D721Med (cell line): ENCODE data around the gene TSPAN9.

Experiments
- DNase-seq: peaks from one replicate; pipeline ENCODE4 v3.0.0; 2011; ENCODE audit warnings: low spot score; ENCODE audit not compliant: insufficient read length
- FAIRE-seq: peaks from 2 replicates; lab custom pipeline; 2011; peaks lifted over from hg19 to GRCh38; lab: Jason Lieb, UNC
- TF ChIP-seq, protein P1 (sequence below): IDR thresholded peaks from 2 replicates; pipeline ENCODE4 v1.5.1; 2012; ENCODE audit warnings: mild to moderate bottlenecking, control low read depth; ENCODE audit not compliant: insufficient read depth; ENCODE audit errors: missing control alignments

Gene TSPAN9

DNA sequence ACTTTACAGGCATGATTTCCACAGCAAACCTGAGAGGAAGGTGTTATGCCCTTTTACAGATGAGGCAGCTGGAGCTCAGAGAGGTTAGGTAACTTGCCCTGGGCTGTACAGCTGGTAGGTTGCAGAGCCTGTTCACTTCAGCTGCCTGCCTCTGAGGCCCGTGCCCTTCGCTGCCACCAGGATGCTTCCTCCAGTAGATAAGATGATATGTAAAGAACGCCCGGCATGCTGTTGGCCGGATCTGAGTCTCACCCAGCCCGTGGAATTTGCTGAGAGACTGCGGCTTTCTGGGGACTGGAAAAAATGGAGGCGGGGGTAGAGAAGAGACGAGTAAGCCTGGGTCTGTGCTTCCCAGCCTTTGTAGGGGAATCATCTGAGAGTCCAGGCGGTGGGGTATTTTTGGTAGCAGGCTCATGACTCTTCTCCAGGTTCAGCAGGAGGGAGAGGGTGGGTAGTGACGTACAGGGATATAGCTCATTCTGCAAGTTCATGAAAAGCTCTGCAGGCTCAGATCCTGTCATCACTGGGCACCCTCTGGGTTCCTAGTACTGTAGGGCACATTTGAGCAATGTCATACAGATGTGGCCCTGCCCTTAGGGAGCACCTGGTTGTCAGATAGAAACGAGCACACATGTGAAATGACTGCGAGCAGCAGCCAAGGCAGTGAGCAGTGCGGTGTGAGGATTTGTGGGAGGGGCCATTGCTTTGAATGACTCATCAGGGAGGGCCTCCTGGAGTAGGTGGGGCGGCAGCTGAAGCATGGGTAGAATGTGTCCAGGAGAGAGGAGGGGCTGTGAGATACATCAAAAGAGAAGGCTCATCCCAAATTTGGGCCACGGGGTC is 159.4 kb downstream of the TSPAN9 start:
- TF ChIP-seq, protein P1, sequence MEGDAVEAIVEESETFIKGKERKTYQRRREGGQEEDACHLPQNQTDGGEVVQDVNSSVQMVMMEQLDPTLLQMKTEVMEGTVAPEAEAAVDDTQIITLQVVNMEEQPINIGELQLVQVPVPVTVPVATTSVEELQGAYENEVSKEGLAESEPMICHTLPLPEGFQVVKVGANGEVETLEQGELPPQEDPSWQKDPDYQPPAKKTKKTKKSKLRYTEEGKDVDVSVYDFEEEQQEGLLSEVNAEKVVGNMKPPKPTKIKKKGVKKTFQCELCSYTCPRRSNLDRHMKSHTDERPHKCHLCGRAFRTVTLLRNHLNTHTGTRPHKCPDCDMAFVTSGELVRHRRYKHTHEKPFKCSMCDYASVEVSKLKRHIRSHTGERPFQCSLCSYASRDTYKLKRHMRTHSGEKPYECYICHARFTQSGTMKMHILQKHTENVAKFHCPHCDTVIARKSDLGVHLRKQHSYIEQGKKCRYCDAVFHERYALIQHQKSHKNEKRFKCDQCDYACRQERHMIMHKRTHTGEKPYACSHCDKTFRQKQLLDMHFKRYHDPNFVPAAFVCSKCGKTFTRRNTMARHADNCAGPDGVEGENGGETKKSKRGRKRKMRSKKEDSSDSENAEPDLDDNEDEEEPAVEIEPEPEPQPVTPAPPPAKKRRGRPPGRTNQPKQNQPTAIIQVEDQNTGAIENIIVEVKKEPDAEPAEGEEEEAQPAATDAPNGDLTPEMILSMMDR, result no peak
- DNase-seq, result no peak
- no peak for FAIRE-seq

- TF ChIP-seq, protein P1, result no peak
- DNase-seq (no peak), FAIRE-seq (no peak)
These were observed 161.0 kb downstream of the TSPAN9 start for GRCh38 chr12:3238196-3238595.

DNA sequence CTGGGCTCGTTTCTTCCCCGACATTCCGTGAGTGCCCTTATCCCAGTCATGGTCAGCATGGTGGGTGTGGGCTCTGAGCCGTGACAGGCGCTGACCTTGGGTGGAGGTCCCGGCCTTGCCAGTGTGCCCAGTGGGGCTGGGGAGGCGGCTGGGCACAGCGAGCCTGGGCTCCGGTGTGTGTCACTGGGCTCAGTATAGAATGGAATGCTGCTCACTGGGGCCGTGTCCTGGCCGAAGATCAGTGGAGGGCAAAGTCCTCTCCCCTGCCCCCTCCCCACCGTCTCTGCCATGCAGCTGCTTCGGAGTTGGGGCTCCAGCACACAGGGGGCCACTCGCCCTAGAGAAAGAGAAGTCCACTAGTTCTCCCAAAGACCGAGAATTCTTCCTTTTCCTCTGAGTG is 164.4 kb downstream of the TSPAN9 start:
- FAIRE-seq (no peak), DNase-seq (no peak)
- TF ChIP-seq, protein P1, result no peak

GRCh38 chr12:3242199-3242863 is 165.2 kb downstream of the TSPAN9 start:
- TF ChIP-seq, protein P1, result no peak
- DNase-seq (no peak), FAIRE-seq (no peak)

DNA sequence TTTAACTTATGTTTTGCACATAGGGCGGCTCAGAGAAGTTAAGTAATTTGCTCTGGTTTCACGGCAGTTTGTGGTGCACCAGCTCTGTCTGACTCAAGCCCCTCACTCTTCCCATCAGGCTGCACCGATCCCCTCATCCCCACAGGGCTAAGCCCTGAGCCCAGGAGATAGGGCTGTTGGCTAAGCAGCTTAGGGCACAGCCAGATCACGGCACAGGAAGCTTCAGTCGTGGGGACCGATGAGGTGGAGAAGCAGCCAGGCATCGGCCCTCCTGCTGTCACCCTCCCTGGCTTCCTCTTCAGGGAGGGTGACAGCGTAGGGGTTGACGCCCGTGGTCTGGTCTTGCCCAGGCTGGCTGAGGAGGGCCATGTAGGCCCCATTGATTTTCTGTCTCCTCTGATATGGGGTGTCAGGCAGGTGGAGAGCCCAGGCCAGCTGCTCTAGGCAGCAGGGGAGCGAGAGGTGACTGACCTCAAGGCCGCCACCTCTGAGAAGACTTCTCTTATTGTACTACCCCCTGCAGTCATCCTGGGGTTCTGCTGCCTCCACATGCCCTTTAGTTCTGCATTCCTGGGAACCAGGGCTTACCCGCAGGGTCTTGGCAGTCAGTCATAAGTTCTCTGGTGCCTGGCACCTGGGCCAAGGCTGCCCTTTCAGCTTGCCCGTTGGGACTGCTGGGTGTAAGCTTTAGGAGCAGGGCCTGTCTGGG is 166.4 kb downstream of the TSPAN9 start:
- TF ChIP-seq, protein P1, result no peak
- DNase-seq (no peak), FAIRE-seq (no peak)

- FAIRE-seq (no peak), DNase-seq (no peak)
- TF ChIP-seq, protein P1, result no peak
These were observed 167.1 kb downstream of the TSPAN9 start for GRCh38 chr12:3244219-3244750.
